ENCODE measurements around the gene SPACA6.

- TF ChIP-seq MAFF (IDR thresholded peaks at IDR 0.05; ENCODE audit: low read length): no peak
- TF ChIP-seq KAT8 (IDR thresholded peaks at IDR 0.05; ENCODE audit: low read depth): no peak
- TF ChIP-seq EP300 (IDR thresholded peaks at IDR 0.05; ENCODE audit: low read length): no peak
- peak in 1 of 2 experiments; percentile 15; a peak in 1 of 4 replicates for TF ChIP-seq MAZ (CRISPR knock-in tag; conservative IDR thresholded peaks at IDR 0.05 in 1 of 2, IDR thresholded peaks at IDR 0.05 in 1 of 2)
- TF ChIP-seq CTCF (IDR thresholded peaks at IDR 0.05 in 2 of 3, conservative IDR thresholded peaks at IDR 0.05 in 1 of 3; ENCODE audit: insufficient read depth in 2 of 3, low read depth in 1 of 3, low read length in 3 of 3): no peak
- TF ChIP-seq NFIC (IDR thresholded peaks at IDR 0.05): no peak
These were observed 9.1 kb downstream of the SPACA6 start for GRCh38 chr19:51702103-51702824.
